GM19239 (cell line): ENCODE measurements around the gene ABLIM3.

Experiments used
- DNase-seq: peaks from one replicate; pipeline ENCODE4 v3.0.0; 2011; ENCODE audit warnings: low spot score; ENCODE audit not compliant: insufficient read length
- FAIRE-seq: peaks from 2 replicates; lab custom pipeline; 2011; peaks lifted over from hg19 to GRCh38; lab: Jason Lieb, UNC

Gene ABLIM3

GRCh38 chr5:149141224-149141956 lies at the start of gene ABLIM3:
TSS of gene ABLIM3 (plus strand) at chr5:149141493. CDS start at chr5:149142096, 603 bp downstream.
- DNase-seq: peak; percentile 65
- peak; percentile 77 for FAIRE-seq

DNA sequence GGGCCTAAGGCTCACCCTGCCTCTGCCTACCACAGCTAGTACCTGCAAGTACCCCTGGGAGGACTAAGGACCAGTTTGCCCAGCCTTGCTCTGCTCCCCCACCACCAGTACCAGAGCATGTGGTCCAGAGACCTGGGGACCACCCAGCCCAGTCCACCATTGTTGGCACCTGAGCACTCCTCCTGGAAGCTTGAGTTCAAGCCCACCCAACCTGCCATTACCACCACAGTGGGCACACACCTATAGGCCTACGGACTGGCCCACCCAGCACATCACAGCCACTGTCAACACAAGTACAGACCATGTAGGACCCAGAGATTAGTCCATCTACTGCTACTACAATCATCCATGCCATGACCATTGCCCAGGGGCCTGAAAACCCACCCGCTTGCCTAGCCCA lies 47.7 kb upstream of the ABLIM3 start:
- no peak for DNase-seq
- FAIRE-seq: no peak

GRCh38 chr5:149094996-149095395 lies 46.3 kb upstream of the ABLIM3 start:
- DNase-seq (no peak), FAIRE-seq (no peak)

- no peak for FAIRE-seq
- DNase-seq: no peak
Observed at GRCh38 chr5:149099920-149100319, 41.4 kb upstream of the ABLIM3 start.

GRCh38 chr5:149100331-149100730 lies 41.0 kb upstream of the ABLIM3 start:
- FAIRE-seq (no peak), DNase-seq (no peak)

DNA sequence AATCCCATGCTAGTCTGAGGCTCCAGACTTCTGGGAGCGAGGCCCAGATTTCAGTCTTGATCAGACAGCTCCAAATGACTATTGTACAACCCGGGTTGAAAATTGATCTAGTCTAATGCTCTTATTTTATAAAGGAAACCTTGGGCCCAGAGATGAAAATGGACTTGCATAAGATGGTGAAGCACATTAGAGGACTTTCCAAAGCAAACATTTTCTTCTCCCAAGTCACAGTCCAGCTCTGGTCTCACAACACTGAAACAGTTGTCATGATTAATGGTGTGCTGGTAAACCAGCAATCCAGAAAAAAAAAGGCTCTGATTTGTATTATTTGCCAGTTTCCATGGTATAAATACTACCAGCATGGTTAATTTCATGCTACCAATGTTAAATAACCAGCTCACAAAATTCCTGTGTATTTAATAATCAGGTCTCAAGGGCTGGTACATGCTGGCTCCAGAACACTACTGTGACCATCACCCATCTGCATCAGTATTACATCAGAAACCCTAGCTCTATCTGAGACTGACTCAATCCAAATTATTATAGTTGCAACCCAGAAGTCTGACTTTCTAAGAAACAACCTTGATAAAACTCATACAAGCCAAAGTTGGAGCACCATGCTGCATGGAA lies 32.5 kb upstream of the ABLIM3 start:
- DNase-seq (no peak), FAIRE-seq (no peak)

GRCh38 chr5:149110406-149110805 lies 30.9 kb upstream of the ABLIM3 start:
- FAIRE-seq: no peak
- no peak for DNase-seq

GRCh38 chr5:149113669-149114068 lies 27.6 kb upstream of the ABLIM3 start:
- DNase-seq: no peak
- no peak for FAIRE-seq

DNA sequence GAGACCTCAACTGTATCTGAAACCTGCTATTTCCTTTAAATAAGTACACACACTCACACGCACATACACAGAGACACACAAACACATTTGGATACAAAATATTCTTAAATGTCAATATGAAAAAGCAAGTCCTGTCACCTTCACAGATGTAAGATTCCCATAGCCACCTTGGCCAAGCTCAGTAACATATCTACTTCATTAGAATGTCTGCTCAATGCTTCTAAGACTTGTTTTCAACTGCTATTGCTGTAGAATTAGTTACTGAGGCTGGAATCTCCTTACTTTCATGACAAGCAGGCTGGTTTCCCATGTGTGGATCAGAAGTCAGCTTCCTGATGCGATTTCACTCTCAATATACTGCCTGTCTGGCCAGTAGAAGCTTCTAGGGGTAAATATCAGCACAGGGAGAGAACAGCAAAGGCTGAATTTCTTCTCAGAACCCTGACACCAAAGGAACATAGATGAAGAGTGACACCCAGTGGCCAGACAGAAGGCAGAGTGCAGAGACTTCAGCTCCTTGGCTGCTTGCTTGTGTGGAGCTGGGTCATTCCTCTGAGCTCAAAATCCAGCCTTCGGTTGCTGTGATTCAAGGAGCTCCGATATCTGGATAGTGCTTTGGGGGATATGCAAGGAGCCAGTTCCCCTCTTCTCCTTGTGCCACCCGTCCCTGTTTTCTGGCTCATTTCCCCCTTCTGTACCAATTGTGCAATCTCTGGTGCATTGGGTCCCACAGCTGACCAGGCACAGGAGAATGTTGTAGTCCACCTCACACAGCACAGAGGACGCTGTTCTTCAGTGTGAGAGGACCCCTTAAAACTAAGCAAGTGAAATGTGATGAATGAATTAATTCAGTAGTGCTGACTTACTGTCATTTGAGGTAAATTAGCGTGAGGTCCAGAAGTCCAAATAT lies 26.6 kb upstream of the ABLIM3 start:
- FAIRE-seq: peak; percentile 90
- no peak for DNase-seq

DNA sequence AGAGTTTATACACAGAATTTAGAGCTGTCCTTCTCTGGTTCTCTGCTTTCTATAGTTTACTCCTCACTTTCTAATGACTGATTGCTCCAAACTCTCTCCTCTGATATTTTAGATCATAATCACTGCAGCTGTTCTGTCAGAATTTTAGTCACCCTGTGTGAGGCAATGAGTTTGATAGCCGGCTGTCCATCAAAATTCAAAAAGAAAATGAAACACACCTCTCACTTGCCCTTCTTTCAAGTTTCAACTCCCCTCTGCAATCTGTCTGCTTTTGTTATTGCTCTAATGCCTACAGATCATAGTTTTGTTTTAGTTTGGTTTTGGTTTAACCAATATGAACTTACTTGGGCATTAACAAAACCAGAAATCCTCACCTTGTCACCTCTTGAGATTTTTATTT lies 23.3 kb upstream of the ABLIM3 start:
- FAIRE-seq (peak; percentile 80), DNase-seq (no peak)

GRCh38 chr5:149118463-149118862 lies 22.8 kb upstream of the ABLIM3 start:
- FAIRE-seq (no peak), DNase-seq (no peak)

GRCh38 chr5:149121145-149121544 lies 20.1 kb upstream of the ABLIM3 start:
- DNase-seq (no peak), FAIRE-seq (no peak)

DNA sequence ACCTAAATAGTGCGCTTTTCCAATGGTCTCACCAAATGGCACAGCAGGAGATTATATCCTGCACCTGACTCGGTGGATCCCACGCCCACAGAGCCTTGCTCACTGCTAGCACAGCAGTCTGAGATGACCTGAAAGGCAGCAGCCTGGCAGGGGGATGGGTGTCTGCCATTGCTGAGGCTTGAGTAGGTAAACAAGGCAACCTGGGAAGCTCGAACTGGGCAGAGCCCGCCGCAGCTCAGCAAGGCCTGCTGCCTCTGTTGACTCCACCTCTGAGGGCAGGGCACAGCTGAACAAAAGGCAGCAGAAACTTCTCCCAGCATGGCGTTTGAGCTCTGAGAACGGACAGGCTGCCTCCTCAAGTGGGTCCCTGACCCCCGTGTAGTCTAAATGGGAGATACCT lies 18.1 kb upstream of the ABLIM3 start:
- no peak for FAIRE-seq
- no peak for DNase-seq

DNA sequence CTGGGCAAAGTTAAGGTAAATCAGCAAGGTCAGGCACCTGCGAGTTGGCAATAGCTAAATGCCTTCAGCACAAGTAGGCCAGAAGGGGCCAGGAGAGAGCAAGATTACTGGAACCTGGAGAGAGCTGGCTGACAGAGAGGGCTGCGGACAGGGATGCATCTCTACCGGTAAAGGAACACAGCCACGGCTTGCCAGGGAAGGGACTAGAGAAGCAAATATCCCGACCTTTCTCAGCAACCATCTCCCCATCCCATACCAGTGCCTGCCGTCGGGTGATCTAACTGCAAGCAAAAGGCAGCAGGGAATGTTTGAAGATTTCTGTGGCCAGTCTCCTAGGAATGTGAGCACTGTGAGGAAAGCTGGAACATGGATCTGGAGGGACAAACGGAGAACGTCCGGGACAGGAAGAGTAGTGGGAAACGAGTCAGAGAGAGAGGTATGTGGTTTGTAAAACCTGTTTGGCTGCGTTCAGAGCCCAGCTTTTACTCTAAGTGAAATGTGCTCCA lies 15.9 kb upstream of the ABLIM3 start:
- no peak for DNase-seq
- FAIRE-seq: no peak

GRCh38 chr5:149126906-149127305 lies 14.4 kb upstream of the ABLIM3 start:
- no peak for FAIRE-seq
- DNase-seq: no peak

DNA sequence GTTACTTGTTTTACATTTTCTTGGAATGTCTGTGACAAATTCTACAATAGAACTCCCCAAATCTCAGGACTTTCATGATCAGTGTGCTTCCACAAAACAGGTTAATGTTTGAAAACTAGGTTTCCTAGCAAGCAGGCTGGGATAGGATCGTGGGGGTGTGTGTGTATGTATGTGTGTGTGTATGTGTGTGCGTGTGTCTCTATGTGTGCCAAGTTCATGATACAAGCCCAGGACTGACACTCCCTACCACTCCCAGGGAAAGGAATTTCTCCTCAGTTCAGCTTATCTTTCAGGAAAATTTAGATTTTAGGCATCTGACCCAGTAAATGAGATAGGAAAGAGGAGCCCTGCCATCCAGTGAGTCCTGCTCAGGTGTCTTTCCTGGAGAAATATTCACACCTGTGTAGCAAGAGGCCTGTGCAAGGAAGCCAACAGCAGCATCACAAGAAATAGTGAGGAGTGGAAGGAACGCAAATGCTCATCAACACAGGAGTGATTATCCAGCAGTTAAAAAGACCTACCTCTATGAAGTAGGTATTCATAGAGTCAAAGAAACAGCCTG lies 13.8 kb upstream of the ABLIM3 start:
- FAIRE-seq: no peak

DNA sequence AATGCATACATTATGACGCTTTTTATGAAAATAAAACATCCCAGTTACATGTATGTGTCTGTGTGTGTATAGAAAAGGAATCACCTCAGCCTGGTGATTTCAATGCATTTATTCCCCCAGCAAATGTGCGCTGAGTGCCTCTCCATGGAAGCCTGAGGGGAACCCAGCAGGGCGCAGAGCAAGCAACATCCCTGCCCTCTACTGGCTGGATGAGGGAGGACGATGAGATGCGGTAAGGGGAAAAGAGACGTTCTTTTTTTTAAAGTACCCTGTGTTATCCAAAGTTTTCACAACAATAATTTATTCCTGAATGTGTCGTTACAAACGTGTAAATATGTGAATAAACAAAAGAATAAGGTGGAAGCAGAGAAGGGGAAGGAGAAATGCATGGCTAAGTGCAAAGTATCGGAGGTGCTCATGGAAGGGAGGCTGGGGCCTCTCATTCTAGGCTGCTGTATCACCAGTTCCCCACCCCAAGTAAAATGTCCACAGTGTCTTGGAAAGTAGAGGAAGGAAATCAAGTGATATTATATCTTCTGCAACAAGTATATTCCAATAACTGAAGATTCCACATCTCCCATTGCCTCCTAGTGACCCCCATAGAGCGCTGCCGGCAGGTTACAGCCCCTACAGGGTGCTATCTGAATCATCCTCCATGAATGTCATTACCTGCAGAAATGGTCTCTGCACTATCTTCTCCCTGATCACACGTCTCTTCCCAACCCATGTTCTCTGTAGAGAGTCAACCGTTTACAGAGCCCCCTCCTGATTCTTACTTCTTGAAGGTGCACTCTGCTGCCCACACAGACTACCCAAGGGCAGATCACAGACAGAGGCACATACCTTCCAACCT lies 13.0 kb upstream of the ABLIM3 start:
- no peak for FAIRE-seq
- DNase-seq: peak; percentile 24

More for the DNA sequence above, 13.8 kb upstream of the ABLIM3 start:
- DNase-seq: no peak

DNA sequence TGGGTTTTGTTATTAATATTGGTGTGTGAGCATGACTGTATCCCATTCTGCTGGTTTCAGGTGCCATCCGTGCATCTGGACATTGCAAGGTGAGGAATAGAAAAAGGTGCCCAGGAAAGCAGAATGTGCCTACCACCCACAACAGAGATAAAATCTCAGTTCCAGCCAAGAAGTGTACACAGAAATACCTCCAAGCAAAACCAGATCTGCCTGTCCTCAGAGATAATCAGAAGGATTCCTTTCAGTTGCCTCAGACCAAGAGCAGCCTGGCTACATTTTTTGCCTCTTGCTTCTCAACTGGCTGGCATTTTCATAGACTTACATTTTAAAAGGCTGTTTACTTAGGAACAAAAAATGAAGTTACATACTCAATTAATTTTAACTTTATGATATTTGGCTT lies 12.1 kb upstream of the ABLIM3 start:
- no peak for DNase-seq
- no peak for FAIRE-seq

GRCh38 chr5:149130121-149130914 lies 11.0 kb upstream of the ABLIM3 start:
- FAIRE-seq (no peak), DNase-seq (no peak)
